GM04504 (cell line): ENCODE results near the gene EVA1A.

ENCODE experiments used
- DNase-seq: peaks from one replicate; pipeline ENCODE4 v3.0.0-alpha.2; 2012; ENCODE audit warnings: low read depth

Gene EVA1A, protein sequence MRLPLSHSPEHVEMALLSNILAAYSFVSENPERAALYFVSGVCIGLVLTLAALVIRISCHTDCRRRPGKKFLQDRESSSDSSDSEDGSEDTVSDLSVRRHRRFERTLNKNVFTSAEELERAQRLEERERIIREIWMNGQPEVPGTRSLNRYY

DNA sequence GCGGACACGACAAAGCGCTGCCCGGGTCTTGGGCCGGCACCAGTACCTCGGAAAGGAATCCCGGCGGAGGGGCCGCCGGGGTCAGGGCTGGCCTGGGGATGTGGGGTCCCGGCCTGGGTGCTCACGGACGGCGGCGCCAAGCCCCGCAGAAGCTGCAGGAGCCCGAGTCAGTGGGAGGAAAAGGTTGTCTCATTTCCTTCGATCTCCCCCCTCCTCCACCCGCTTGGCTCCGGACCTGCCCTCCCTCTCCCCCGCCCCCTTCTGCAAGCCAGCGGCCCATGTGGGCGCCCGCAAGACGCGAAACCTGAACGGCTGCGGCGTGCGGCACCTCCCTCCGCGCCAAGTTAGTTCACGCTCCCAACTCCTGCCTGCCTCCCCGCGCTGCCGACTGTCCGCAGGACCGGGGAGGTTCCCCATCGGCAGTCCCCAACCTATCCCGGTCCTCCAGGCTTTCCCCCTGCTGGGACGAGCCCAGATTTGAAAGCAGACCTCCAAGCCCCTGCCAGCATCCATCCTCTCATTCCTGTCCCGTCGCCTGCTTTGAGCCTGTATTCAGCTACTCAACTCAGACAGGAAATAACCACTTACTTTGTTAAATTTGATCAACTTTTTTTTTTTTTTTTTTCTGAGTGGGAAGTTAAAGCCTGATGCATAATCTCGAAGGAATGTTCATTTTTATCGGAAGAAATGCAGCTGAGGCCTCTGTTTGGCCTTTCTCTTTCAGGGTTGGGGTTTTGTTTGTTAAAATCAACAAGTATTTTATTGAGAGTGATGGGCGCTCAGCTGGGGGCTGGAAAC lies at the start of gene EVA1A:
TSS of gene EVA1A (minus strand) at position 172 of the 798 bp plus-strand sequence. CDS start 42,799 bp downstream, outside the sequence.
- peak; percentile 61 for DNase-seq

- no peak for DNase-seq
Measured at GRCh38 chr2:75609937-75610508, 49.3 kb upstream of the EVA1A start.

- no peak for DNase-seq
Measured at GRCh38 chr2:75609334-75609689, 48.6 kb upstream of the EVA1A start.

DNA sequence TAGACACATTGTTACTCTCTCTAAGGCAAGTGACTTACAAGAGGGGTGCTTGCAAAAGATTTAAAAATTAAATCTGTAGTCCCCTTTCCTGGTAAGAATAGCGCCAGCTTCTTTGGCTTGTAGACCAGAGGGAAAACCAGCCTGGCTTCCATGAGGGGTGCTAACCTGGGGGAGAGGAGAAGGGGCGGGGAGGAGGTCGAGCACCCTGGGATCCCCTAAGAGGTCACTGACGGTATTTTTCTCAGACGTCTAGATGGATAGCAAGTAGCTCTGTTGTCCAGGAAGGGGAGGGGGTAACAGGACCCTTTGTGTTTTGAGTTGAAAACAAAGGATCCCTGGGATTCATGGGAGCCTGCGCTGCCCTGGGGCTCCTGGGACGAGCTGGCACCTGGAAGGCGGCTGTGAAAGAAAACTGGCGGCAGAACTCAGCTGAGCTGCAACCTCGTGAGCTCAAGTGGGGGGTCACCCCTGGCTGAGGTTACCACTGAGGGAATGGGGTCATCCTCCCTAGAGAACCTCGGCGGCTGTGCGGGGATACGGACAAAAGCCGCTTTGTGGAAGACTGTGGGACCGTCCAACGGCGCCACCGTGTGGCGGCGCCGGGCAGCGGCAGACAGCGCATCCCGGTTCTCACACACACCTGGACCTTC lies 48.1 kb upstream of the EVA1A start:
- DNase-seq = no peak

DNA sequence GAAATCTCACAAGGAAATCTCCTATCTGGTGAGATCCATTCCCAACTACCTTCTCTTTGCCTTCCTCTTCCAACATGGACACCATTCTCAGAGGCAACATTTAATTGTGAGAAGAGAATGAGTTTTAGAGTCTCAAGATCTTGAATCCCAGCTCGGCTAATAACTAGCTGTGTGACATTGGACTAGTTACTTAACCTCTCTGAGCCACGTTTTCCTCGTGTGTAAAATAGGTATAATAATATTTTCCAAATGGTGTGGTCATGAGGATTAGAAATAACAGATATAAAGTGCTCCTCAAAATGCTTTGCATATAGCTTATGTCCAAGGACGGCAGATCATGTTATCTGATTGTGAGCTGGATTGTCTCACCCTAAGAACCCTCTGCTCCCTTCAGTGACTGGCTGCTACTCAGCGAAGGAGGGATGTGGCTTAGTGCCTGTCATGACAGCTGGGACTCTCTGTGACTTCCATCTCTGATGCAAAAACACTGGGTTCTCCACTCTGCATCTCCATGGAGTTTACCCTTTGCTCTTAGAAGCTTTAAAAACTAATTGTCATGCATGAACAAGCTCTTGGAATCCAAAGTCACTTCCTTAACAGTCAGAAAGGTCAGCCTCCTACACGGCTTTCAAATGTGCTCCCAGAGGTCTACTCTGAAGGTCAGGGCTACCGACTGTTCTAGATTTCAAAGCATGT lies 47.4 kb upstream of the EVA1A start:
- DNase-seq = no peak

- DNase-seq = no peak
Measured at GRCh38 chr2:75607400-75607798, 46.7 kb upstream of the EVA1A start.

DNA sequence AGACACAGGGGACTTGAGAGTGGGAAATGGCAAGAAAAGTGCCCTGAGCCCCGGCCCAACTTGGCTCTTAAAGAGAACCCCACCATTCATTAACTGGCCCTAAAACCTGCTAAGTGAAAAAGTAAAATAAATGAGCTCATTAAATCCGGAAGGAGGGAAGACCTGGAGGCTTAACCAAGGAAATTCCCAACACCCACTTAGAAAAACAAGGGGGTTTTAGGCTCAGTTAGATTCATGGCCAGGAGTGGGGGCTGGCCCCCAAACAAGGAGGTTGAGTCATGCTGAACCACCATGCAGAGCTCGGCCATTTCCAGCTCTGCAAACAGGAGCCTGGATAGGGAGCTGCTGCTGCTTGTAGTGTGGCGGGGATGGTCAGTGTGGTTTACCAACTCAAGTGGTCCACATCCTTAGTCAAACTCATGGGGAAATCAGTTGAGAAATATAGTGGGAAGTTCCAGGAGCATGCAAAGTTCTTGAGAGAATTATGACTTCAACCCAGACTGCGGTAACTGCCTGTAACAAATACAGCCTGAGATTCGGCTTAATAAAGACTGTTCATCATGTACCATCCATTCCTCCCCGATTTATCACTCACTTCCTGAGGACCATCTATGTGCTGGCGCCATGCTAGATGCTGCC lies 46.1 kb upstream of the EVA1A start:
- DNase-seq = peak; percentile 77

GRCh38 chr2:75605770-75606529 lies 45.2 kb upstream of the EVA1A start:
- peak; percentile 98 for DNase-seq

- no peak for DNase-seq
Measured at GRCh38 chr2:75604484-75604883, 43.7 kb upstream of the EVA1A start.

DNA sequence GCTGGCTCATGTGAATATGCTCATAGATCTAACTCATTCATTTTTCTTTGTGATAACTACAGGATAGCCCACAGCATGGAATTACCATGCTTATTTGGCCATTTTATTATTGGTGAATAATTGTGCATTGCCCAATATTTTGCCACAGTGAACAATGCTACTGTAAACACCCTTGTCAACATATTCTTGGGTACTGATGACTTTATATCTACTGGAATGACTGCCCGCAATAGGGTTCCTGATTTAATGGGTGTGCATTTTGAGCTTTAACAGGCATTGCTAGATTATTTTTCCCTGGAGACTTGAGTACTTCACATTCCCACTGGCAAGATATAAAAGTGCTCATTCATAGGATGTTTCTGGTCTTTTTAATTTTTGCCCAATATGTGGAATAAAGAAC lies 42.7 kb upstream of the EVA1A start:
- no peak for DNase-seq

DNA sequence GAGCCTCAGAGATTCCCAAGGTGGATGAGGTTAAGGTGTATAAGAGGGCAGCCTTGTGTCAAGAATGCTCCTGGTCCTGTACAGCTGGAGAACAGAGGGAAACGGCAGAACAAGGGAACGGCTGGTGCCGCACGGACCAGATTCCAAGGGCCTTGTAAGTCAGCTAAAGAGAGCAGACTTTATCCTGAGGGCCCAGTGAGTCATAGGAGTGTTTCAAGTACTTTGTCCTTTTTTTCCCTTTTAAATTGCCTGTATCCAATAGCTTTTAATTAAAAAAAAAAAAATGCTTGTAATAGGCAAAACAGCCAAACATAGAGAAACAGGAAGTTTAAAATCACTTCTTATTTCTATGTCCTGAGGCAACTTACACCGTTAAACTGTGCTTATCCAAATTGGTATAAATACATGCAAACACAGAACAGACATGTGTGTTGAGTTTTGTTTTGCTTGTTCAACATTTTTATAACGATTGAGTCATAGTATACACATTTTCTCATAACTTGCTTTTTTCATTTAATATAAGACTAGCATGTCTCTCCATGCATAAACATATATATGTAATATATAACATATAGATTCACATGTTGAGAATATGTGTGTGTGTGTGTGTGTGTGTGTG lies 42.1 kb upstream of the EVA1A start:
- DNase-seq = peak; percentile 80

- no peak for DNase-seq
Measured at GRCh38 chr2:75600461-75601011, 39.8 kb upstream of the EVA1A start.

DNA sequence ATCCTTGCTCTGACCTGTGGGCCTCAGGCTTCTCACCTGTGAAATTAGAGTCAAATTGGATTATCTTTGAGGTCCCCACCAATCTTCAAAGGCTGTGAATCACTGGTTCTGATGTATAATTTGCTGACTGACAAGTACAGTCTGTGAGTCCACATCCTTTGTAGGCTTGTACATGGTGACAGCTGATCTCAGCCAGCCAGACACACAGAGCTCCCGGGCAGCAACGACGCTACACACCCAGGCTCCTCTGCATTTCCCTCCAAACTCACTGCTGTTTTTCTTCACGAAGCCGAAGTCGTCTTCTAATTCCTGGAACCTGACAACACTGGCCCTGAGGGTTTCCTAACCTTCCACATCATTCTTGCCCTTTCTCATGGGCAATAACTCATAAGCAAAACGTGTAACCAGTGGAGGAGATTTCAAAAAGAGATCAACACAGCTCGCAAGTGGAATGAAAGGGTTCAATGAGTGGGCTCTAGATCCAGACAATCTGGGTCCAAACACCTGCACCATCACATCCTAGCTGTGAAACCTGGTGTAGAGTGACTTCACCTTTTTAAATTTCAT lies 37.9 kb upstream of the EVA1A start:
- no peak for DNase-seq

- no peak for DNase-seq
Measured at GRCh38 chr2:75597949-75598348, 37.2 kb upstream of the EVA1A start.

DNA sequence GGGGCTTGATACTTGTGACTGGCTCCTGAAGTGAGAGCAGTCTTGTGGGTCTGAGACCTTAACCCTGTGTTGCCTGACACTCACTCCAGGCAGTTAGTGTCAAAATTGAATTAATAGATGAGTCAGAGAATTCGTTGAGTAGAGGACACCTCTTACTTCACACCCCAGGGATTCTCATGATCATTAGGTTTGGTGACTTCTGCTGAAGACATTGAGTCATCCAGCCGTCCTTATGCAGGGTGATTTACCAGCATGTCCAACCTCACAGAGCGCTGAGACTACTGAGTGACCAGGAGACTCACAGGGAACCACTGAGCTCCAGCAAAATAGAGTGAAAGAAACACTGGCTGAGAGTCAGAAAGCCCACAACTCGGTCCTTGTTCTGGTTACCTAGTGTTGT lies 36.0 kb upstream of the EVA1A start:
- DNase-seq = no peak

DNA sequence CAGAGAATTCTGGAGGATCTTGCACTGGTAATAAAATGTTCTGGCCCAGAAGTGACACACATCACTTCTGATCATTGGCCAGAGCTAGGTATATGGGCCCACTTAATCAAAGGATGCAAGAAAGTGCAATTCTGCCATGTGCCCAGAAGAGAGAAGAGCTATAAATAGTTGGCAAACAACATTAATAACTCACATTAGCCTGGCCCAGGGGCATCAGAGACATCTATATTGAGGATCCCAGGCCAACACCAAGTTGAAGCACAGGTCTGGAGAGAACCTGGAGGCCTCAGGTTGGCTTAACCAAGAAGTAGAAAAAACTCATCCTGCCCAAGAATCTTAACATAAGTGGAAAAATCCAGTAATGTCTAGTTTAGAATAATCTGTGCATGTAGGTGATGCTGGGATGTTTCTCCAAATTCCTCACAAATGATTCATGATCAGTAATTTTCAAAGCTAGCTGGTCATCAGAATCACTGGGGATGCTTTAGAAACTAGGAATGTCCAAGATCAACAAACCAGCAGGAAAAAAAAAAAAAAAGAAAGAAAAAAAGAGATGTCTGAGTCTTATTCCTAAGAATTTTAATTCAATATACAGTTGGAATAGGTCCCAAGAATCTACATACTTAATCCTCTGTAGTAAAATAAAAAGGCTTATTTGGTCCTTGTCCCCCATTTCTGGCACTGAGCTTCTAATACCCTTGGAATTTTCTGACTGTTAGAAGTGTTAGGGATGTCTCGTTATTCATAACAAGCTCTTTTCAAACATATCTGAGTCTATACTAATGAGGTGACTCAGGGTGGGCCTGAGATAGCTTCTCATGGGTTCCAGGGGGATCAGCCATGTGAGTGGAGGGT lies 35.0 kb upstream of the EVA1A start:
- DNase-seq = no peak

DNA sequence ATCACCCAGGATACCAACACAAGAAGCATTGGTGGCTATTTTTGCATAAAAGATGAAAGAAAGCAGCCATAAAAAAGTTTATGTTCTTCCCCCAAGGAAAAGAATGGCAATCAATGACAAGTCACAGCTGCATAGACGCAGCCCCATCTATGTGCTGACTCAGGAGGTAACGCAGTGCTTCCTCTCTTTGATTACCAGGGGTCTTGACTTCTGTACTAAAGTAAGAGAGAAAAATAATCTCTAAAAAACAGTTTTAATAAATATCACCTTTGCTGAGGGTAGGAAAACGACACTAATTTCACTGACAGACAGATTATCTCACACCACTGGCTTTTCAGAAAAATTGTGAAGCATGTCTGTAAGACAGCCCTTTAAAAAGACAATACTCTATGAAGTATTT lies 33.9 kb upstream of the EVA1A start:
- no peak for DNase-seq

- no peak for DNase-seq
Measured at GRCh38 chr2:75592888-75593287, 32.1 kb upstream of the EVA1A start.

- no peak for DNase-seq
Measured at GRCh38 chr2:75592030-75592429, 31.3 kb upstream of the EVA1A start.
